Caki2 (cell line): ENCODE data around the gene EYS. TPM values are rescaled to one million over a fixed set of nuclear protein-coding genes. Genes with fewer than 3 reads are reported as not detected.

ENCODE experiments used
- DNase-seq: peaks from one replicate; pipeline ENCODE4 v3.0.0-alpha.2; 2015; ENCODE audit warnings: low read depth
- in situ Hi-C: cut with HindIII; loops from 2 replicates; pipeline ENCODE4 v1.10.0; 2016; ENCODE audit warnings: low sequenced_read_pairs, low pct_unique_long_range_greater_than_20kb, mixed read lengths
- total RNA-seq: library from RNA; depleted of rRNA; stranded (reverse); fragments of >200 nt; shearing (Covaris generic); gene quantifications from 2 replicates; pipeline ENCODE4 v1.2.3, GENCODE V29; 2014; ENCODE audit warnings: low replicate concordance; rRNA removed

EYS gene
- total RNA-seq = not detected in 2 replicates

- DNase-seq = no peak
- in situ Hi-C loops = no loop called here
Measured at GRCh38 chr6:65707126-65707826, at the start of gene EYS. TSS of gene EYS (minus strand) at chr6:65707226. CDS start at chr6:65495410, 211,816 bp downstream.

DNA sequence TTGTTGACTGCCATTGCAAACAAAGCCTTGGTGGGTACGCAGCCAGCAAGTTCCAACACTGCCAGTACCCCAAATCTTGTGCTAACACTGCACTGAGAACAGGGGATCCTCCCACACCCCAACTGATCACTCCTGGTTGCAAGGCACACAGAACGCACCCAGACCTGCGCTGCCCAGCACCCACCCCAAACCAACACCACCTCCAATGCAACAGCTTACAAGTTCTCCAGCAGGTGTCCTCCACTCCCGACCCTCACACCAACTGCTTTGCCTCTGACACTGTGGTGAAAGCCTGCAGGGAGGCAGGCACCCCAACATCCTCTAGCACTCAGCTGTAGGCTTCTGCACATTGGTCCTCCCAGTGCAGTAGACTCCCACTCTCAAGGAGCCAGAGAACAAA lies 39.3 kb upstream of the EYS start:
- in situ Hi-C loops = no loop called here
- no peak for DNase-seq

- DNase-seq = no peak
- in situ Hi-C loops = no loop called here
Measured at GRCh38 chr6:65745614-65746013, 38.6 kb upstream of the EYS start.

DNA sequence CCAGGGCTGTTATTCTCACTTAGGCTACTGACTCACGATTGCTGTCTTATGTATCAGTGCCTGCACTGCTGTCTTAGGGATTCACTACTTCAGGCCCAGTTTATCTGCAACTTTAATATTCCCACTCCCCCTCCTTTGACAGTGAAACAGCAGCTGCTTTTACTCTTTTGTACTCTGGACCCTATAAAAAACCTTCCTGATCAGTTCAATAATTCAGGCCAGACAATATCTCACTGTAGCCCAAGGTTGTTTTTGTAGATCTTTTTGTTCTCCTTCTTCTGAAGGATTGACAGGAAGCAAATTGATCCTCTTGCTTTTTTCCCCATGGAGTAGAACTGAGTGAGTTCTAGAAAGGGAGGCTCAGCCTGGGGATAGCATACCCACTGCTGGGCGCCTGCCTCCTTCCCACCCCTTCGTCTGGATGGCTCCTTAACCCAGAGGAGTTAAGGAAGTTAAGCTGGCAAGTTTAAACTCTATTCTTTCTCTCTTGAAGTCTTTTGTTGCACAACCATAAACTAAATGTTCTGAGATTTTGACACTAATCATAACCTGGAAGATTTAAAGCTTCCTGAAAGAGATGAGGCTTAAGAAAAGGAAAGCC lies 22.0 kb upstream of the EYS start:
- no peak for DNase-seq
- in situ Hi-C loops = no loop called here

DNA sequence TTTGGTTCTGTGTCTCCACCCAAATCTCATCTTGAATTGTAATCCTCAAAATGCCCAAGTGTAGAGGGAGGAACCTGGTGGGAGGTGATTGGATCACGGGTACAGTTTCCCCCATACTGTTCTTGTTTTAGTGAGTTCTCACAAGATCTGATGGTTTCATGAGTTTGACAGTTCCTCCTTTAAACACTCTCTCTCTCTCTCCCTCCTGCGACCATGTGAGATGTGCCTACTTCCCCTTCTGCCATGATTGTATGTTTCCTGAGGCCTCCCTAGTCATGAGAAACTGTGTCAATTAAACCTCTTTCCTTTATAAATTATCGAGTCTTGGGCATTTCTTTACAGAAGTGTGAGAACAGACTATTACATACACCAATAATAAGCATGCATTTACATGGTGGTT lies 12.1 kb upstream of the EYS start:
- no peak for DNase-seq
- in situ Hi-C loops = no loop called here

DNA sequence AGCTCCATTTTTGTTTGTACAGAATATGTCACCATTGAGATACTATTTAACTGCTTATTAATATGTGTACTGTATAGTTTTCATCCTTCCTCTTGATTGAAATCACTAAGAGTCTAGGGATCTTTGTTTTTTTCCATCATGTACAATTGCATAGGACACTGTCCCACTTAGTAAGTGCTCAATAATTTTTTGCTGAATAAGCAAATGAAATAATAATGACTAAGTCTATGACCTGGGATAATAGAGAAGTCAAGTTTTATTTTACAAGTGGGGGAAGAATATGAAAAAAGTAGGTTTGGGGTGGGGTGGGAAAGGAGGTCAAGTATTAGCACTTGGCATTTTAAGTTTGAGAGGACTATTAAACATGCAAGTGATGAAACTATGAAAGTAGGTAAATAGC lies 4.5 kb upstream of the EYS start:
- DNase-seq = no peak
- in situ Hi-C loops = no loop called here

- DNase-seq = no peak
- in situ Hi-C loops = no loop called here
Measured at GRCh38 chr6:65709099-65709830, 2.2 kb upstream of the EYS start.

DNA sequence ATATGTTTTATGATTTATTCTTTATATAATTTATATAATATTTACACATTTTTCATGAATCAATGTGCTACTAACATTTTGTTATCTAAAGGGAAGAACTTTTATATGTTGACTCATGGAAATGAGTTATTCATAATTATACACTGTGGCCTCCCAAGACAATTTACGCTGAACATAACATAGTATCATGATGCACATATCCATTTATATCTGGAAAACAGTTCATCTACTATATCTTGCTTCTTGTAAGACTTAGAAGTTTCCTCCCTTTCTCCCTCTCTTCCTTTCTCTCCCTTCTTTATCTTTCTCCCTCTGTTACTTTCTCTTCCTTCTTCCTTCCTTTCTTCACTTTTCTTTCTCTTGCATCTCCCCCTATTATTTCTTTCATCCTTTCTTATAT lies 1.1 kb upstream of the EYS start:
- DNase-seq = no peak
- in situ Hi-C loops = no loop called here

DNA sequence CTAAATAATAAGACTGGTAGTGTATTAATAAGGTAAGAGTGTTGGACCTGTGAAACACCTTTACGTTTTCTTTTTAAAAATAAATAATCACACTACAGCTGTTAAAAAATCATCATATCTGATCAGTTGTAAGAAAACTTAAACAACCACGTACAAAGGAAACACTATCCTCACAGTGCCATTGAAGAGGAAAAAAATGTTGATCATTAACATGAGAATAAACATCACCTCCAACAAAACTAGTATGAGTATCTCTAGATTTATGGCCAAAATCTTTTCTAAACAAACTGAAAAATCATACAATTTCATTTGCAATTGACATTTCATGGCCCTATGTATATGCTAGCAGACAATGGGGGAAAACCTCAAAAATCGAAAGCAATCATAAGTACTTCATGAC lies 590 bp downstream of the EYS start:
- no peak for DNase-seq
- in situ Hi-C loops = no loop called here

DNA sequence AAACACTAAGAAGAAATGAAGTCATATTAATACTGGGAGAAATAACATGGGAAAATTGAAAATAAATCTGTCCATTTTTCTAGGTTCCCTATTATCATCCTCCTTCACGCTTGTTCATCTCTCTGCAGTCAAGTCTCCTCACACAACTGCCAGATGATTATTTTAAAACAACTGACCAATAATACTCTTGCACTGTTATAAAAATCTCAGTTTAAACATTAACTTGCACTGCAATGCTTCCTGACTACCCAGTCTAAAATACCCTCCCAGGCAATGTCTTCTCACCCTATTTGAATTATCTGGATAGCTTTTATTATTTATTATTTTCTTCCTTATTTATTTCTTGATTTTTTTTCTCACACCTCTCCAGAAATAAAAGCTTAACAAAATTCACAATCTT lies 5.7 kb downstream of the EYS start:
- no peak for DNase-seq
- in situ Hi-C loops = no loop called here

- in situ Hi-C loops = no loop called here
- no peak for DNase-seq
Measured at GRCh38 chr6:65700561-65700960, 6.5 kb downstream of the EYS start.

GRCh38 chr6:65692109-65692508 lies 14.9 kb downstream of the EYS start:
- in situ Hi-C loops = no loop called here
- no peak for DNase-seq

- in situ Hi-C loops = no loop called here
- no peak for DNase-seq
Measured at GRCh38 chr6:65680232-65680631, 26.8 kb downstream of the EYS start.

GRCh38 chr6:65671922-65672321 lies 35.1 kb downstream of the EYS start:
- DNase-seq = peak; percentile 8
- in situ Hi-C loops = no loop called here

- DNase-seq = no peak
- in situ Hi-C loops = no loop called here
Measured at GRCh38 chr6:65667916-65668656, 38.9 kb downstream of the EYS start.

- in situ Hi-C loops = no loop called here
- no peak for DNase-seq
Measured at GRCh38 chr6:65650086-65650485, 56.9 kb downstream of the EYS start.

DNA sequence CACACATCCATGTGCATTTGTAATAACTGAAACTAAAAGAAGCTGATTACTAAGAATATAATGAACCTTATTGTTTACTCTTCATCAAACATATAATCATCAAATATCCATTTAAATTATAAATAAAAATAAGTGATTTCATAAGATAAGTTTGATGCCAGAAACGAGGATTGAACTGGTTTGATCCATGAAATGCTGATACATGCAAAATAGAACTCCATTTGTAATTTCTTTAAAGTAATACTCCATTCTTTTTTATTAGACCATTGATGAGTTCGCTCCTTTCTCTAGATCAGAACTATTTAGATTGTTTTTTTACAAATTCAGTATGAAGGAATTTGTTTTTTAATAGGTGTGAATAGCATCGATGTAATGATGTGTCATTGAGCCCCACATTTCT lies 57.6 kb downstream of the EYS start:
- no peak for DNase-seq
- in situ Hi-C loops = no loop called here

DNA sequence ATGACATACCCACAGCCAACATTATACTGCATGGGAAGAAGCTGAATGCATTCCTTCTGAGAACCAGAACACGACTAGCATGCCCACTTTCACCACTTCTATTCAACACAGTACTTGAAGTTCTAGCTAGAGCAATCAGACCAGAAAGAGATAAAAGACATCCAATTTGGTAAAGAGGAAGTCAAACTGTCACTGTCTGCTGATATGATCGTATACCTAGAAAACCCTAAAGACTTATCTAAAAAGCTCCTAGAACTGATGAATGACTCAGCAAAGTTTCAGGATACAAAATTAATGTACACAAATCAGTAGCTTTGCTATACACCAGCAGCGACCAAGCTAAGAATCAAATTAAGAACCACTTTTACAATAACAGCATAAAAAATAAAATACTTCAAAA lies 60.5 kb downstream of the EYS start:
- in situ Hi-C loops = no loop called here
- no peak for DNase-seq

DNA sequence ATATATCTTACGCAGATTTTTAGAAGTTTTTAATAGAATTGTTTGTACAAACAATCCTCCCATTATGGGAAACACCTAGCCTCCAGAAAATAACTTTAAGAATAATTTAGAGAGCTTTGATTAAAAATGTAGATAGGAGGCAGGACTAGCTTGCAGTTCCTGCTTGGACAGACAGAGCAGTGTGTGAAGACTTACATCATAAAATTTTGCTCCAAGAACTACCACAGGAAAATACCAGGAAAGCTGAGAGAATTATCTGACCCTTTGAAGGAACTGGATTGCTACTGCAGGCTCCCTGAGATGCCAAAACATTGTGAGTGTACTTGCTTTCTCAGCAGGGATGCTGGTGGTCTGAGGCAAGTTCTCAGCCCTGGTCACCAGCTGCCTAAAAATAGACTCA lies 64.2 kb downstream of the EYS start:
- in situ Hi-C loops = no loop called here
- no peak for DNase-seq
